ENCODE measurements around the gene PCSK2.
A peak's percentile ranks its signal among the peaks of the same experiment; 100 is the strongest.
"Not testable (repeated sequence)": the region's sequence is repeated elsewhere in the genome, so short reads cannot be mapped to it uniquely, and the experiment has no call there.

Gene PCSK2, protein sequence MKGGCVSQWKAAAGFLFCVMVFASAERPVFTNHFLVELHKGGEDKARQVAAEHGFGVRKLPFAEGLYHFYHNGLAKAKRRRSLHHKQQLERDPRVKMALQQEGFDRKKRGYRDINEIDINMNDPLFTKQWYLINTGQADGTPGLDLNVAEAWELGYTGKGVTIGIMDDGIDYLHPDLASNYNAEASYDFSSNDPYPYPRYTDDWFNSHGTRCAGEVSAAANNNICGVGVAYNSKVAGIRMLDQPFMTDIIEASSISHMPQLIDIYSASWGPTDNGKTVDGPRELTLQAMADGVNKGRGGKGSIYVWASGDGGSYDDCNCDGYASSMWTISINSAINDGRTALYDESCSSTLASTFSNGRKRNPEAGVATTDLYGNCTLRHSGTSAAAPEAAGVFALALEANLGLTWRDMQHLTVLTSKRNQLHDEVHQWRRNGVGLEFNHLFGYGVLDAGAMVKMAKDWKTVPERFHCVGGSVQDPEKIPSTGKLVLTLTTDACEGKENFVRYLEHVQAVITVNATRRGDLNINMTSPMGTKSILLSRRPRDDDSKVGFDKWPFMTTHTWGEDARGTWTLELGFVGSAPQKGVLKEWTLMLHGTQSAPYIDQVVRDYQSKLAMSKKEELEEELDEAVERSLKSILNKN

DNA sequence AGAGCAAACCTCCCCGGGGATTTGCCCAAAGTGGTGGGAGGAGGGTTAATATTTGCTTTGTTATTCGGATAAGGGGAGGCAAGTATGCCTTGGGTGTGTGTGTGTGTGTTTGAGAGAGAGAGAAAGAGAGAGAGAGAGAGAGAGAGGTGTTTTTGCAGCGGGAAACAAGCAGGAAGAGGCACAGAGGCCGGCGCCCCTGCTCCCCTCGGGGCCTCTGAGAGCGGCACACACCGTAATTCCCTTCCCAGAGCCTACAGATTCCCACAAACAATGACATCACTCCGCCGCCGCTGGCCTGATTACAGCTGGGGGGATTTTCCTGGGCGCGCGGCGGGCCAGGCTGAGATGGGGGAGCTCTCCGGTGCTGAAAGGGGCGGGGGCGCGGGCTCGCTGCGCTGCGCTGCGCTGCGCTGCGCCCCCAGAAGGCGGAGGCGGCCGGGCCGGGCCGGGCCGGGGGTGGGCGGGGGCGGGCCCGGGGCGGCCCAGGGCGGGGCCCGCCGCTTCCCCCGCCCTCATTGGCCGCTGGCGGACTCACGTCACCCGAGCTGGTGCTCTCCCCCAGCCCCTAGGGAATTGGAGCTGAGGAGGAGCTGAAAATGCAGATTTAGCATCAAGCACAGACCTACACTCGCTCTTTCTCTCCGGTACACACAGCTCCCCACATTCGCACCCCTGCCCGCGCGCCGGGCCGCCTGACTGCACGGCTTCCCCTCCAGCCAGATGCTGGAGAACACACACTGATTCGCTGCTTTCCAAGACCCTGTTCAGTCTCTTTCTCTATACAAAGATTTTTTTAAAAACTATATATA, at the start of gene PCSK2:
Gene PCSK2, plus strand, starts transcription at position 631 of the 809 bp plus-strand sequence. CDS start 266 bp downstream, outside the sequence.
- peak; percentile 9 for DNase-seq (ENCODE audit: low spot score)

DNA sequence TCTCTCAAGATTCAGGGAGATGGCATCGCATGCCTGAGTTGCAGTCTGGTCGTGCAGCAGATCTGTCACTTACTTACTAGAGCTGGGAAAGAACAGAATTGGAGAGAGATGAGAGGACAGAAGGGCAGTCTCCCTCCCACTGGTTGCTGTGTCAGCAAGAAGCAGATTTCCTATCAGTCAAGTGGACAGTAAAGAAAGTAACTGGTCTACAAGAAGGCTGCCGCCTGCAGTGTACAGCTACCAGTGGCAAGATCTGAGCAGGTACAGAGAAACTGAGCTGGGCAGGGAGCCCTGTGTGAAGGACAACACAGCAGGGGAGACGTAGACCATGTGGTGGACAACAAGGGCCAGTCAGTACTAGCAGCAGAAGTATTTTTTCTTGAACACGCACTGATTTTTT, 49.5 kb upstream of the PCSK2 start:
- DNase-seq (ENCODE audit: low spot score), result no peak

DNA sequence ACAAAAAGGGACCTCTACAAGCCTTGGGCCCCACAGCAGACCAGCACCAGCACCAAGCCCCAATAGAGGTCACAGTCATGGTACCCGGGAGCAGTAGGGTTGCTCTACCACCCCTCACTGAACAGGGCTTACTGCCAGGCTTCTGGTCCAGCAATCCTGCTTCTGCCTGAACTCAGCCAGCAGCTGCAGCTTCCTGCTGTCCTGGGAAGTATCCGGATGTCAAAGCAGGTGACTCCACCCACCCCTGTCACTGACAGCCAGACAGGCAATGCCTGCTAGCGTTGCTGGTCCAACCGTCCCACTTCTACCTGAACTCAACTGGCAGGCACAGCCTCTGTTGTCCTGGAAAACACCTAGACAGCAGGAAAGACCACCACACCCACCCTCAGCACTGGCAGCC, 47.0 kb upstream of the PCSK2 start:
- no peak for DNase-seq (ENCODE audit: low spot score)

DNA sequence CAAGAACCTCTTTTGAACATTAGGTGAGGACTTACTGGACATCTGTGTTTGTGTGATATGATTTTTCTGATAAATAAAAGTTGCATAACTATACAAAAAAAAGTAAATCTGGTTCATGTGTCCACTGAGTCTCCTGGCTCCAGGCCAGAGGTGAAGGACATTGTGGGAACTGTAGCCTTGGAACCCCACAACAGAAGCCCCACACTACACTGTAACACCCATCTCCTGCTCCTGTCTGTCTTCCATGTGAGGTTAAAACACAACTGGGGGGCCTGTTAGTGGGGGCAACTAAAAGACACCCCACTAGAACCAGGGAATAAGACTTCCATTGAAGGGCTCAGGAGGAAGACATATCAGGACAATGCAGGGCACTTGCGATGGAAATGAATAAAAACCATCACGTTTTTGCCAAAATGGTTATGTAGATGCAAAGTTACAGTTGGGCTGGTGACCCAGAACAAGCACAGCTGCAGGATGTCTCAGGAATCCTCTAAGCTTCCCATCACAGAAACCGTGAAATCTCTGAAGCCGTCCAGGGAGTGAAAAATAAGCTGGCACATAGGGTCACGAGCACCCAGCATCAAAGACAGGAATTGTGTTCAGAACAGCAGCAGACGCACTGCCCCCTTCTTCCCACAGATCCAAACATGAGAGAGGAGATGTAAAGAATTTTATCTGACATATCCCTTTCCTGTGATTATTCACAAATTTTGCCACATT, 36.7 kb upstream of the PCSK2 start:
- no peak for DNase-seq (ENCODE audit: low spot score)

DNA sequence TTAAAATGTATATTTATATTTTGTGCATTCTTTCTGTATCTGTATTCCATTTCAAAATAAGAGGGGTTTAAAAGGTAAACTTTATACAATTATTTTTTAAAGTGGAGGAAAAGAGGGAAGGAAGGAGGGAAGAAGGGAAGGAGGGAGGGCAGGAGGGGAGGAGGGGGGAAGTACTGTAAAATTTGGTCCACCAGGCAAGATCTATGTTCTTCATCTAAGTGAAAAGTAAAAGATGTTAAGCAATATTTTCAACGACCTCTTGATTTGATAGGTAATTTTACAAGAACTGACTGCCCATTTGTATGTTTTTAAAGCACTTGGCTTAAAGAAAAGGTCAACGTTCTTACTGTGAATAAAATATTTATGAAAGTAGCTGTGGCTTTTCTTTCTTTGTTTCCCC, 29.8 kb upstream of the PCSK2 start:
- DNase-seq (ENCODE audit: low spot score), result no peak

DNA sequence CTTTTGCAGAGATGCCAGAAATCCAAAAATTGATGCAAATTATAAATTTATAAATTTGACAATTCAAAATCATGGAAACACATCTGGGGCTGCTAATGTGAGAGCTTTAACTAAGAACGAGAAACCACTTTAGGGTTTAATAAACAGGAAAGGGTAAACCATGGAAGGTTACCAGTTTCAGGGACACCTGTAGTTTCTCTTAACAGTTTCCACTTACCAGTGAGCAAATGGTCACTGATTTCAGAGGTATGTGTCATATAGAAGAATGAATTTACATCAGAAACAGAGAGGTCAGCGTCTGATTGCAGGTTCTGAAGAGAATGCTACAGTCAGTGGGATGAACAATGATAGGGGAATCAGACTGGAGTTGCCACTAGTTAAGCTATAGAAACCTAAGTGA, 24.8 kb upstream of the PCSK2 start:
- no peak for DNase-seq (ENCODE audit: low spot score)

DNA sequence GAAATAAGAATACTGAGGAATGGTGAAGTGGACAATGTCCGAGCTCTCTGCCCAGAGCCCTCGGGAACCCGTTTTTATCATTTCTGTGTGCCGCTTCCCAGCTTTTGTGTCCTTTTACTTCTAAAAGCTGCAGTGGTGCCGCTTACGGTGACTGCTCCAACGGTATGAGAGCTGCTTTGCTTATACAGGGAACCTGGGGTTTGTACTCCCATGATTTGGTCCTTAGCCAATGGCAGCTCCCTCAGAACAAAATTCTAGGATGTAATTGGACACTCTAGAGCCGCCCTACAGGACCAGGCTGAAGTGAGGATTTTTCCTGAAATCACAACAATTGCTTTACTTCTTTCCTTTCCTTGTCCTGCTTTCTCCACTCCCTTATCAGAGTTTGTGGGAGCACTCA, 24.2 kb upstream of the PCSK2 start:
- DNase-seq (ENCODE audit: low spot score), result no peak

DNA sequence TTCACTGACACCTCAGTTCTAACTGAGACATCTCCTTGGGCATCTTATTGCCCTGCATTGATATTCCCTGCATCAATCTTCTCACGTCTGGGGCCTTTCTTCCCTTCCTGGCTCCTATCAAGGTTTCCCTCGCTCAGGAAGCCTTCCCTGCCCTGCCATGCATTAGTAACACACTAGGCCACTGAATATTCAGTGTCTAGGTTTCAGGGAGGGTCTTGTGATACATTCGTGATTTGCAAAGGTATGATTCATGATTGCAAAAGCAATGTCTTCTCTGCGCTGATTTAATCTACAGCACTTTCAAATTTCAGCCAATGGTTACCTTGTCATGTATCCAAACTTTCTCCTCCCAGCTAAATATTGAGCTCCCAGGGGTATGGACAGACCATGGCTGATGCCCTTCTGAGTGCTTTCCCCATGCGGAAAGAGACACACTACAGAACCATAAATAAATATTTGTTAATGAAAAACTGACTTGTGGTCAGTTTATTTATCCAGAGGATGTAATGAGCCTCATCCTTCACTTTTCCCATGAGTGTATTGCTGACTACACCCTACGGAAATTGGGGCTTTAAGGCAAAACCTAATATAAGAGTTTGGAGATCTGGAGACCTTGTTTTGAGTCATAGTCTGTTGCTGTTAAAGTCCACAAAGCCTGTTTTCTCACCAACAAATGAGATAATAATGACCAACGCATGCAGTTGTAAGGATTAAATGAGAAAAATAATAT, 21.6 kb upstream of the PCSK2 start:
- DNase-seq (ENCODE audit: low spot score), result no peak

DNA sequence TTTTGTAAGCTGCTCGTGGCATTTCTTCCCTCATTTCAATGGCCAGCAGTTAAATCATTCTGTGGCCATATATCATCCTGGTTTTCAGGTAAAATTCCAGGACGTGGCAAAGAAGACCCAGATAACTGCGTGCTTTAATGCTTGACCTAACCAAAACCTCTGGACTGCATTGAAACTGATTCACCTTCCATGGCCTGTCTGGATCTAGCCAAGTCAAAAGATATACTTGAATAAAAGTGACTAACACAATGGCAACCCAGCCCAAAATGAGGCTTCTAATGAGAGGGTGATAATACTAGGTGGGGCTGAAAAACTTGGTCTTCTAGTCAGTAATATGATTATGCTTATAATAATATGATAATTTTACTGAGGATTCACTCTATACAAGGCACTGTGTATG, 16.5 kb upstream of the PCSK2 start:
- DNase-seq (ENCODE audit: low spot score), result no peak

DNA sequence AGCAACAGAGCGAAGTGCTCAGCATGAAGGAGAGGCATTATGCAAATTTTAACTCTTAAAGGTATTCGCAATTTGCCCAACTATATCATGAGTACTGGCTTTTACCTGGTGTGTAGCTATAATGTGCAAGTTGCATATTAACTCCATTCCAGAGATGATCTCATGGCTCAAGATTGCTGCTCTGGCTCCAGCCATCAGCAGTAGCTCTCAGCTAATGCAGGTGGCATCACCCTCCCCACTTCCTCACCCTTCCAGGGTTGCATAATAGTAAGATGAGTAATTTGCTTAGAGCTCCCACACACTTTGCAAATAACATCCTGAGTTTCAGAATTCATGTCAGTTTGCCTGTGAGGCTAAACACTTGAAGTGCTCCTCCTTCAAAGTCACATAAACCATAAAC, 15.9 kb upstream of the PCSK2 start:
- no peak for DNase-seq (ENCODE audit: low spot score)

DNA sequence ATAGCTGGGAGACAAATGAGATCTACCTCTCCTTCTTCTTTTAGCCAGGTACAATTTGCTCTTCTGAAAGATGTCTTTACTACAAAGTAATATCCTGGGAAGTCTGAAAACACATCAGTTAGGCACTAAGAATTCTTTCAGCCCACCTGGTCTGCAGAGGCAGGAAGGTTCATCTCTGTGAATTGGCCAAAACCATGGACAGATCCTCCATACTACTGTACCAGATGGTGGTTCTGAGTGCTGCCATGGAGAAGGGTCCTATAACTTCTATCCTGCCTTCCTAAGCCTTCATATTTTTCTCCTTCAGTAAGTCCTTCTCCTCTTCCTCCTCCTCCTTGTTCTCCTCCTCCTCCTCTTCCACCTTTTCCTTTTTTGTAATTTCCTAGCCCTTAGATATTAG, 11.7 kb upstream of the PCSK2 start:
- DNase-seq (ENCODE audit: low spot score), result no peak

DNA sequence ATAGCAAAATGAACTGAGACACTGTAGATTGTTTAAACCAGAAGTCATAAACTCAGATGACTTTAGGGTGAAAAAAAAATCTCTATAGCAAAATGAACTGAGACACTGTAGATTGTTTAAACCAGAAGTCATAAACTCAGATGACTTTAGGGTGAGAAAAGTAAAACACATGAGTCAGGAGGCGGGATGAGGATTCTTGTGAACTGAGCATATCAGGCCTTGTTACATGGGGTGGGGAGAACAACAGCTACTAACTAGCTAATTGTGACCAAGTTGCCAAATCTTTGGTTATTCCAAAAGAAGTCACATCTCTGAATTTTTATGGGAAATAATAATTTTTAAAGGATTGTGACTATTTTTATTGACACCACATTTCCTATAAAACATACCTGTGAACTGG, 7.0 kb upstream of the PCSK2 start:
- DNase-seq (ENCODE audit: low spot score), result not testable (repeated sequence)

DNA sequence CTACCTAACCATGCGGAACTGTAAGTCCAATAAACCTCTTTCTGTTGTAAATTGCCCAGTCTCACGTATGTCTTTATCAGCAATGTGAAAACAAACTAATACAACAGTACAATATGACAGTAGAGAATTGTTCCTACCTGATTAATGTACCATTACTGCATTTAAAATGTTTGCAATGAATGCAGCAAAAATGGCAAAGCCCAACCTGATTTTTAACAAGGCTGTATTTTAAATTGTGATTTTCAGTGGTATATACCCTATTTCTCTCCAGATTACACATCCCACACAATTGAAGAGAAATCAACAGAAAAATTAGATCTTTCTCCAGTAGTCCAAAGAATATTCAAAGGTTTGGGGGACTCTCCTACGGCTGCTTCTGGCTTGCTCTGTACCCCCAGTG, 3.3 kb upstream of the PCSK2 start:
- DNase-seq (ENCODE audit: low spot score), result no peak

DNA sequence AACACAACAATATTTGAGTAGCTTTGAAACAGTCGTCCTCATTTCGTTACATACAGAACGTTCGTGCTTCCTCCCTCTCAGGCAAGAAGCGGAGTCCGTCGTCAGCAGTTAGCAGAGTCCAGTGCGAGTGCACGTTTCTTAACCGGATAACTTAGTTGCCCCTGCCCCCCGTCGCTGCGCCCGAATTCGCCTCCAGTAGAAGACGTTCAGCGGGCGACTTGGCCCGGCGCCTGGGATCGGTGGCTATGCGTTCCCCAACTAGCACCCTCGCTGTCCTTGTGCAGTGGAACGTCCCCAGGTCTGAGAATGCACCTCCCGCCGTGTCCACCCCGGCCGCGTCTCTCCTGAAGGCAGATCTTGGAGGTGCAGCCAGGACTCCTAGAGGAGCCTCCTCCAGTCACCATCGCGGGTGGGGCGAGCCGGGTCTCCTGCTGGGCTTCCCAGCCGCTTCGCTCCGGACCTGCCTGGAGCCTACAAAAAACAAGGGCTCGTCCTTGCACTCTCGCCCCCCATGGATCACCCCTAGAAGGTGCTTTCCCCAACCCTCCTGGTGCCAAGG, 910 bp upstream of the PCSK2 start:
- DNase-seq (ENCODE audit: low spot score), result no peak

DNA sequence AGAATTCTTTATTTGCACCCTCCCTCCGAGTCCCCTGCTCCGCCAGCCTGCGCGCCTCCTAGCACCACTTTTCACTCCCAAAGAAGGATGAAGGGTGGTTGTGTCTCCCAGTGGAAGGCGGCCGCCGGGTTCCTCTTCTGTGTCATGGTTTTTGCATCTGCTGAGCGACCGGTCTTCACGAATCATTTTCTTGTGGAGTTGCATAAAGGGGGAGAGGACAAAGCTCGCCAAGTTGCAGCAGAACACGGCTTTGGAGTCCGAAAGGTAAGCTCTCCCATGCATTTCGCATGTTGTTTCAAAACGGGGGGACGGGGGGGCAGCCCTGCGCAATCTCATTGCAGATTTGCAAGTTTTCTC, 357 bp downstream of the PCSK2 start:
- DNase-seq (ENCODE audit: low spot score), result no peak

DNA sequence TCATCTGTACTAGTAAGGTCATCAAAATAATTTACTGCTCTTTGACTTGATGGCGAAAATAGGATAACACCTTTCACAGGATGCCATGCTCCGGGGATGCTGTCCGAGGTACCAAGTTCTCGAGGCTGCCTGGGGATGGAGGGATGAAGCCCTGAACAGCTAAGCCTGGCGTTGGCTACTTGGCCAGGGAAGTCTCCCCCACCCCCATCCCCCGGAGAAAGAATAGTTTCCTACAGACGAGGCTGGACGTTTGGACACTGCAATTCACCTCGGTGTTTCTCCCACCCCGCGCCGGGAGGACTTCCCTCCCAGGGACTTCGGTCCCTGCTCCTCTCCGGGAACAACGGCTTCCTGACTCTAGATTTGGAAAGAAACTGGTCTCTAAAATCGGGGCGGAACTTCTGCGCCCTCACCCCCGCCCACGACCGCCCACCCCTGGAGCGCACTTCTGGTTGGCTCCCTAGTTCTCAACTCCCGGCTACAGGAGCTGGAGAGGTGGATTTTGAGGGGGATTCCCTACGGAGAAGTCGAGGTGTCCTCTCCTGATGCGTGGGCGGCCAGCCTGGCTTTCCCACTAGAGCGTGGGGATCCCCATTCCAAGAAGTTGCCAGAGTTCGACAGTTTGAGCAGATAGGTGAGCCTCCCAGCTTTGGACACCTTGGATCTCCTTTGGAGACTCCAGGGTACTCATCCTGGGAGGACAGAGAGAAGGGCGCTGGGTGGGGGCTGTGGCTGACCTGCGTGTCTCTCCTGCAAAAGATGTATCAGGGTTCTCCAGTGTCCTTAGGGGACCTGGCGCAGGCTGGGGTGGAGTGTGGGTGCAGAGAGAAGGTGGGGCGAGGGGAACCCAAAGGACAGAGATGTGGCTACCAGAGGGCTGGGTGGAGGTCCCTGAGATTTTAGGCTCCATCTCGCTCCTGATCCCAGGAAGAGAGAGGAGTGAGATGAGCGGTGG, 1.1 kb downstream of the PCSK2 start:
- DNase-seq (ENCODE audit: low spot score), result no peak

DNA sequence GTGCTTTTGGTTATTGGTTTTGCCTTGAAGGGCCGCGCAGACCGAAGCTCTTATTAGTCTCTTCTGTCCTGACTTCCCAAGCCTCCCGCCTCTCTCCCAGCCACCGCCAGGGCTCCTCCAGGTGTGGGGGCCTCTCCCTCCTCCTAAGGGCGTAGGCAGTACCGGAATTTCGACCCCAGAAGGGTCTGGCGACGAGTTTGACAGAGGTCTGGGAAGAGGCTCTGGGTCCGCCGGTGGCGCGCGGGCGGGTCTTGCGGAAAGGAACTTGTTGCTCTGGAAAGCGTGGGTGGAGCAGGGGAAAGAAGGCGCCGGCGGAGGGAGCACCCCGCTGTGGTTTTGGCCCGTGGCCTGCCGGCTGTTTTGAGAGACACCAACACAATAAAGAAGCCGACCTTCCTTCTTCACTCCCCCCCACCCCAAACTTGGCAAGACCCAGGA, 1.8 kb downstream of the PCSK2 start:
- DNase-seq (ENCODE audit: low spot score), result no peak

DNA sequence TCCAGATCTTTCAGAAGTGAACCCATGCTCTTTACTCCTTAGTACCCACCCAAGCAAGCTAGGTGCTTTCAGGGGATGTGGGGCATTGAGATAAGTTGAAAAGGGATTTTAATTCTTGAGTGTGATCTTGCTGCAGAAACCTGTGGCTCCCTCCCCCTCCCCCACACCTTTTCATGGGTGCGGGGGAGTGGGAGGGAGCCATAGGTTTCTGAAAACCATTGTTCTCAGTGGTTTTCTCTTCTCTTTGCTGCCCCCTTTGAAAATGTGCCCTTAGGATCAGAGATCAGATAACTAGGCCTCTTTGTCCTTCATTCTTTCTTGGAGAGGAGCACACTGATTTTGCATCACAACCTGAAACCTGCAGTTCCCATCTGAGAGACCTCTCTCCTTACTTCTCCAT, 2.4 kb downstream of the PCSK2 start:
- no peak for DNase-seq (ENCODE audit: low spot score)

DNA sequence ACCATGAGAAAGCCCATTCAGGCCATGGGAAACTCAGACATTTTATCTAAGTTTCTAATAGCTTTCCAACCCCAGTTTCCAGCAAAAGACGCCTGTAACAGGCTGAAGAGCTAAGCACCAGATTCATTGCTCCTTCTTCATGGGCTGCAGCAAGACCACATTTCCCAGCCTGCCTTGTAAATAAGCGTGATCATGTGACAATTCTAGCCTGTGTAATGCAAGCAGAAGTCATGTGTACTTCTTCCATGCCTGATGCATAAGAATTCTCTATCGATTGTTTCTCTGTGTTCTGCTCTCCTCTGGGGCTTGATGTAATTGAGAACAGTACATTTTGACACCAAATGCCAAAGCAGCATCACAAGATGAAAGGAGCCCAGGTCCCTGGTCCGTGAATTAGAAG, 6.8 kb downstream of the PCSK2 start:
- DNase-seq (ENCODE audit: low spot score), result no peak

DNA sequence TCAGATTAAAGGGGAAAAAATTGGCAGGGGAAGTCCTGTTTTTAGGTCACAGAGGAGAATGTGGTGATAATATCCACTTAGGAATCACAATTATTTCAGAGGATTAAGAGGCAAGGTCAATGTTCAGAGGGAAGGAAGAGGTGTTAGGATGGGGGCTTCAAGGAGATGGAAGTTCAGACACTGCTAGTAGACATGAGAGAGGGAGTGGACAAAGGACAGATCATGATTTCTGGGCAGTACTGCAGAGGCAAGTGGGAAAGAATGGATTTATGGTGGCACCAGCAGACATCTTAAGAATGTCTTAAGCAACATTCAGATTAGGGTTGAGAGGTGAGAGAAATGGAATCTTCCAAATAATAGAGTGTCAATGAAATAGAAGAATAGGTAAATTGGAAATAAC, 9.9 kb downstream of the PCSK2 start:
- no peak for DNase-seq (ENCODE audit: low spot score)

All from hepatic stellate cell (primary cell).